Activated B cell treated with CpG ODN at 0.5 μM for 24 hours (primary cell): ENCODE results near the gene ZNF136. TPM values are rescaled to one million over a fixed set of nuclear protein-coding genes. Genes with fewer than 3 reads are reported as not detected.

Experiments used
- ATAC-seq: fragments of 200-7000 bp; cut with Tn5 transposase; one replicate; pipeline ENCODE4 v1.10.0; 2021; ENCODE audit warnings: low read depth, mild to moderate bottlenecking, moderate library complexity
- CTCF ChIA-PET: fragments of 350-600 bp; sonication (Branson Sonifier 250); formaldehyde crosslinking; loops from one replicate; lab custom pipeline; 2021; ENCODE audit warnings: antibody characterized with exemption; lab: Charles Lee
- POLR2A ChIA-PET: fragments of 350-600 bp; sonication (Branson Sonifier 250); formaldehyde crosslinking; loops from one replicate; lab custom pipeline; 2021; ENCODE audit warnings: antibody characterized with exemption; lab: Charles Lee
- DNase-seq: peaks from one replicate; pipeline ENCODE4 v3.0.0; 2022
- H3K27ac Mint-ChIP-seq: one replicate; pipeline ENCODE4 v1.8.0; 2020; ENCODE audit warnings: mixed read lengths
- H3K27me3 Mint-ChIP-seq: one replicate; pipeline ENCODE4 v1.8.0; 2021; ENCODE audit warnings: mixed read lengths
- H3K36me3 Mint-ChIP-seq: one replicate; pipeline ENCODE4 v1.8.0; 2021; ENCODE audit warnings: low read depth, mixed read lengths
- H3K4me1 Mint-ChIP-seq: one replicate; pipeline ENCODE4 v1.8.0; 2021; ENCODE audit warnings: mixed read lengths
- H3K4me3 Mint-ChIP-seq: one replicate; pipeline ENCODE4 v1.8.0; 2020; ENCODE audit warnings: mild to moderate bottlenecking, mixed read lengths
- H3K9me3 Mint-ChIP-seq: one replicate; pipeline ENCODE4 v1.8.0; 2020; ENCODE audit warnings: mixed read lengths
- intact Hi-C: fragments of 100-400 bp; cut with micrococcal nuclease; formaldehyde crosslinking; loops from one replicate; pipeline ENCODE4 v1.15.1; 2024
- total RNA-seq: library from RNA; stranded (reverse); gene quantifications from 2 replicates; pipeline ENCODE4 v1.2.3, GENCODE V29; 2022
- TF ChIP-seq, protein P1 (sequence below): fragments of 200-600 bp; IDR thresholded peaks from one replicate; pipeline ENCODE4 v1.8.0; 2022; ENCODE audit warnings: antibody characterized with exemption, mild to moderate bottlenecking

Gene ZNF136
- total RNA-seq, 1 donor from 2014 or later, result 24.6 TPM

- ChIA-PET POLR2A (interaction anchor here (1.1 kb wide), 1 partner anchor 26 kb away, joined by 3 read pairs; the partner anchor contains the start of gene ZNF20), CTCF (no interaction called here)
- Mint-ChIP-seq H3K4me1 (peaks cover 52% of the 10 kb centered on the region), H3K36me3 (peaks cover 52% of the 10 kb centered on the region), H3K4me3 (no peak overlapping the region), H3K27me3 (no peaks in the 10 kb centered on the region), H3K9me3 (no peaks in the 10 kb centered on the region), H3K27ac (peak overlapping the region; percentile 9)
- TF ChIP-seq, protein P1, sequence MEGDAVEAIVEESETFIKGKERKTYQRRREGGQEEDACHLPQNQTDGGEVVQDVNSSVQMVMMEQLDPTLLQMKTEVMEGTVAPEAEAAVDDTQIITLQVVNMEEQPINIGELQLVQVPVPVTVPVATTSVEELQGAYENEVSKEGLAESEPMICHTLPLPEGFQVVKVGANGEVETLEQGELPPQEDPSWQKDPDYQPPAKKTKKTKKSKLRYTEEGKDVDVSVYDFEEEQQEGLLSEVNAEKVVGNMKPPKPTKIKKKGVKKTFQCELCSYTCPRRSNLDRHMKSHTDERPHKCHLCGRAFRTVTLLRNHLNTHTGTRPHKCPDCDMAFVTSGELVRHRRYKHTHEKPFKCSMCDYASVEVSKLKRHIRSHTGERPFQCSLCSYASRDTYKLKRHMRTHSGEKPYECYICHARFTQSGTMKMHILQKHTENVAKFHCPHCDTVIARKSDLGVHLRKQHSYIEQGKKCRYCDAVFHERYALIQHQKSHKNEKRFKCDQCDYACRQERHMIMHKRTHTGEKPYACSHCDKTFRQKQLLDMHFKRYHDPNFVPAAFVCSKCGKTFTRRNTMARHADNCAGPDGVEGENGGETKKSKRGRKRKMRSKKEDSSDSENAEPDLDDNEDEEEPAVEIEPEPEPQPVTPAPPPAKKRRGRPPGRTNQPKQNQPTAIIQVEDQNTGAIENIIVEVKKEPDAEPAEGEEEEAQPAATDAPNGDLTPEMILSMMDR, result no peak
- intact Hi-C loops, result no loop called here
- ATAC-seq (no peak), DNase-seq (no peak)
These were observed 3.7 kb downstream of the ZNF136 start for GRCh38 chr19:12166626-12167025.

DNA sequence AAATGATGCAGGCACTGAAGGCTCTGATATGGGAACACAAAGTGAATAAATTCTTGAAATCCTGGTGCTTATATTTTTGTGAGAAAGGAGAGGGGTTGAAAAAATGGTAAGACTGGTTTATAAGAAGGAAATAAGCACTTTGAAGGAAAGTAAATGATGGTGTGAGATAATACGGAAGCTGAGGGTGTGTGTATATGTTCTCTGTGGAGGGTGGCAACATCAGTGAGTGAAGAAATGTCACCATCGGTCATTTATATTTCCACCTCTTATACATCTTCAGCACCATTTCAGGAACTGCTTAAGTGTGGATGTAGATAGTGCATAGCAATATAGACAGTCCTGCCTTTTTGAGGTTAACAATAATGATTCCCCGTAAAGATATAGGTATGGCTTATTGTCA lies 17.5 kb downstream of the ZNF136 start:
- Mint-ChIP-seq H3K9me3 (peaks cover 14% of the 10 kb centered on the region), H3K4me1 (peaks cover 17% of the 10 kb centered on the region), H3K4me3 (no peak overlapping the region), H3K27me3 (no peaks in the 10 kb centered on the region), H3K27ac (no peak overlapping the region), H3K36me3 (peaks cover 77% of the 10 kb centered on the region)
- ATAC-seq, result no peak
- POLR2A ChIA-PET, result no interaction called here
- CTCF ChIA-PET, result no interaction called here
- intact Hi-C loops, result no loop called here
- TF ChIP-seq, protein P1, result no peak
- DNase-seq, result no peak

DNA sequence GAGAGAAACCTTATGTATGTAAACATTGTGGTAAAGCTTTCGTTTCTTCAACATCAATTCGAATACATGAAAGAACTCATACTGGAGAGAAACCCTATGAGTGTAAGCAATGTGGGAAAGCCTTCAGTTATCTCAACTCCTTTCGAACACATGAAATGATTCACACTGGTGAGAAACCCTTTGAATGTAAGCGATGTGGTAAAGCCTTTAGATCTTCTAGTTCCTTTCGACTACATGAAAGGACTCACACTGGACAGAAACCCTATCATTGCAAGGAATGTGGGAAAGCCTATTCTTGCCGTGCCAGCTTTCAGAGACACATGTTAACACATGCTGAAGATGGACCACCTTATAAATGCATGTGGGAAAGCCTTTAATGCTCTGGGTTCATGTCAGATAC lies 24.7 kb downstream of the ZNF136 start:
- ChIA-PET POLR2A (interaction anchor here (0.6 kb wide), 1 partner anchor 106 kb away, joined by 3 read pairs; no protein-coding TSS in a partner anchor), CTCF (no interaction called here)
- no peaks in the 10 kb centered on the region for H3K27me3 Mint-ChIP-seq
- peaks cover 87% of the 10 kb centered on the region for H3K36me3 Mint-ChIP-seq
- H3K4me1 Mint-ChIP-seq, result no peaks in the 10 kb centered on the region
- H3K9me3 Mint-ChIP-seq, result peaks cover 44% of the 10 kb centered on the region
- H3K27ac Mint-ChIP-seq, result no peak overlapping the region
- TF ChIP-seq, protein P1, result no peak
- intact Hi-C loops, result no loop called here
- DNase-seq (no peak), ATAC-seq (no peak)
- H3K4me3 Mint-ChIP-seq, result no peak overlapping the region

GRCh38 chr19:12194827-12195731 lies 32.2 kb downstream of the ZNF136 start:
- intact Hi-C loops, result loop anchor here (1.0 to 2.0 kb wide), 2 partner anchors 32 to 271 kb away; partner anchors contain the start of gene ZNF136
- peaks cover 40% of the 10 kb centered on the region for H3K36me3 Mint-ChIP-seq
- TF ChIP-seq, protein P1, result no peak
- peaks cover 15% of the 10 kb centered on the region for H3K4me1 Mint-ChIP-seq
- no peaks in the 10 kb centered on the region for H3K27me3 Mint-ChIP-seq
- H3K9me3 Mint-ChIP-seq, result peaks cover 34% of the 10 kb centered on the region
- DNase-seq, result peak; percentile 69
- ATAC-seq, result peak; percentile 97
- POLR2A ChIA-PET, result interaction anchor here (0.5 to 1.0 kb wide), 3 partner anchors 38 to 138 kb away, joined by 4 to 5 read pairs (median 4); partner anchors contain the start of genes ZNF563 and ZNF625
- CTCF ChIA-PET, result no interaction called here
- peak overlapping the region; percentile 76 for H3K27ac Mint-ChIP-seq
- H3K4me3 Mint-ChIP-seq, result peak overlapping the region; percentile 86

- no peak overlapping the region for H3K4me3 Mint-ChIP-seq
- DNase-seq (no peak), ATAC-seq (no peak)
- intact Hi-C loops, result no loop called here
- ChIA-PET CTCF (no interaction called here), POLR2A (interaction anchor here (0.6 kb wide), 1 partner anchor 17 kb away, joined by 4 read pairs; no protein-coding TSS in a partner anchor)
- H3K4me1 Mint-ChIP-seq, result peaks cover 15% of the 10 kb centered on the region
- no peak overlapping the region for H3K27ac Mint-ChIP-seq
- TF ChIP-seq, protein P1, result no peak
- peaks cover 19% of the 10 kb centered on the region for H3K36me3 Mint-ChIP-seq
- H3K27me3 Mint-ChIP-seq, result no peaks in the 10 kb centered on the region
- H3K9me3 Mint-ChIP-seq, result peaks cover 25% of the 10 kb centered on the region
These were observed 35.2 kb downstream of the ZNF136 start for GRCh38 chr19:12198136-12198535.
